IMR-90 (cell line): ENCODE results near the gene ADTRP. TPM values are rescaled to one million over a fixed set of nuclear protein-coding genes. Genes with fewer than 3 reads are reported as not detected.
A peak's percentile ranks its signal among the peaks of the same experiment; 100 is the strongest.

Experiments used
- ATAC-seq: fragments of 200-7000 bp; cut with Tn5 transposase; 2 replicates; pipeline ENCODE4 v1.9.1; 2020; ENCODE audit warnings: low read depth, mild to moderate bottlenecking, moderate library complexity
- BruUV-seq: library from RNA; stranded (reverse); fragments of 400-500 nt; replicated peaks from 2 replicates; lab custom pipeline; 2021; lab: Mats Ljungman, UMichigan
- CTCF ChIA-PET: fragments of 300-600 bp; formaldehyde crosslinking; extraction: SDS; loops from one replicate; lab custom pipeline; 2021; ENCODE audit warnings: antibody characterized with exemption; lab: Yijun Ruan, JAX
- POLR2A ChIA-PET: fragments of 300-600 bp; sonication (Branson Sonifier 250); formaldehyde crosslinking; loops from one replicate; lab custom pipeline; 2022; ENCODE audit warnings: antibody characterized with exemption; ENCODE audit not compliant: unreplicated experiment; lab: Charles Lee
- DNase-seq: peaks from one replicate; pipeline ENCODE4 v3.0.0; 2013
- H2AFZ ChIP-seq: replicated peaks from 2 replicates; pipeline ENCODE3; 2013; ENCODE audit warnings: low read length, mild to moderate bottlenecking; ENCODE audit not compliant: poor library complexity
- H2AK5ac ChIP-seq: 2 replicates; pipeline ENCODE4 v1.6.1; 2013; ENCODE audit warnings: low read depth, low read length, inconsistent platforms
- H2AK9ac ChIP-seq: replicated peaks from 2 replicates; pipeline ENCODE3; 2013; ENCODE audit warnings: mild to moderate bottlenecking, low read depth, low read length, moderate library complexity; ENCODE audit not compliant: poor library complexity
- H2BK120ac ChIP-seq: 2 replicates; pipeline ENCODE4 v1.6.1; 2013; ENCODE audit warnings: low read depth, low read length, inconsistent platforms
- H2BK15ac ChIP-seq: 3 replicates; pipeline ENCODE4 v1.6.1; 2013; ENCODE audit warnings: low read depth, low read length, inconsistent platforms
- H2BK20ac ChIP-seq: 2 replicates; pipeline ENCODE4 v1.6.1; 2013; ENCODE audit warnings: low read depth, mild to moderate bottlenecking, inconsistent platforms, low read length, moderate library complexity
- H2BK5ac ChIP-seq: 2 replicates; pipeline ENCODE4 v1.6.1; 2013; ENCODE audit warnings: mild to moderate bottlenecking, low read depth, low read length, inconsistent platforms; ENCODE audit not compliant: poor library complexity, severe bottlenecking
- H3K14ac ChIP-seq: replicated peaks from 2 replicates; pipeline ENCODE4 v1.6.1; 2013; ENCODE audit warnings: low read depth, low read length, inconsistent platforms
- H3K18ac ChIP-seq: 2 replicates; pipeline ENCODE4 v1.6.1; 2013; ENCODE audit warnings: low read depth, low read length, control low read depth
- H3K23ac ChIP-seq: 2 replicates; pipeline ENCODE4 v1.6.1; 2013; ENCODE audit warnings: low read depth, low read length, inconsistent platforms
- H3K27ac ChIP-seq: 2 replicates; pipeline ENCODE4 v1.5.1; 2013; ENCODE audit warnings: mild to moderate bottlenecking, control low read depth, low read length; ENCODE audit not compliant: insufficient read depth
- H3K27me3 ChIP-seq: 2 replicates; pipeline ENCODE4 v1.6.1; 2013; ENCODE audit warnings: low read length; ENCODE audit not compliant: control insufficient read depth, insufficient read depth
- H3K36me3 ChIP-seq: 2 replicates; pipeline ENCODE4 v1.6.1; 2013; ENCODE audit warnings: low read length, mixed read lengths; ENCODE audit not compliant: control insufficient read depth, insufficient read depth
- H3K4ac ChIP-seq: 2 replicates; pipeline ENCODE4 v1.6.1; 2013; ENCODE audit warnings: low read depth, low read length, inconsistent platforms
- H3K4me1 ChIP-seq: 2 replicates; pipeline ENCODE4 v1.6.1; 2013; ENCODE audit warnings: low read length, mixed read lengths; ENCODE audit not compliant: control insufficient read depth, insufficient read depth
- H3K4me2 ChIP-seq: 2 replicates; pipeline ENCODE4 v1.6.1; 2013; ENCODE audit warnings: low read depth, mild to moderate bottlenecking, control low read depth, low read length, moderate library complexity
- H3K4me3 ChIP-seq: 2 replicates; pipeline ENCODE4 v1.5.1; 2013; ENCODE audit warnings: low read depth, mild to moderate bottlenecking, control low read depth, low read length, moderate library complexity; ENCODE audit not compliant: insufficient read depth
- H3K56ac ChIP-seq: 2 replicates; pipeline ENCODE4 v1.6.1; 2013; ENCODE audit warnings: low read length, inconsistent platforms; ENCODE audit not compliant: insufficient read depth; ENCODE audit errors: extremely low read depth
- H3K79me1 ChIP-seq, 2 experiments: 2 replicates each; pipeline ENCODE4 v1.6.1; 2013; ENCODE audit warnings: low read length in 2 of 2, inconsistent platforms in 1 of 2, low read depth in 1 of 2
- H3K9ac ChIP-seq: 2 replicates; pipeline ENCODE4 v1.6.1; 2013; ENCODE audit warnings: low read depth, low read length, control low read depth
- H3K9me1 ChIP-seq: 2 replicates; pipeline ENCODE4 v1.6.1; 2013; ENCODE audit warnings: low read length, inconsistent platforms; ENCODE audit not compliant: insufficient read depth
- H3K9me3 ChIP-seq: 2 replicates; pipeline ENCODE4 v1.6.1; 2013; ENCODE audit warnings: low read length; ENCODE audit not compliant: control insufficient read depth, insufficient read depth
- H4K20me1 ChIP-seq: 2 replicates; pipeline ENCODE4 v1.6.1; 2013; ENCODE audit warnings: low read length, inconsistent platforms; ENCODE audit not compliant: insufficient read depth
- H4K5ac ChIP-seq: 2 replicates; pipeline ENCODE4 v1.6.1; 2013; ENCODE audit warnings: mild to moderate bottlenecking, low read depth, low read length, control low read depth
- H4K8ac ChIP-seq, 2 experiments: 2 replicates each; pipeline ENCODE4 v1.6.1; 2013; ENCODE audit warnings: low read depth in 2 of 2, low read length in 2 of 2, control low read depth in 1 of 2, inconsistent platforms in 1 of 2
- H4K91ac ChIP-seq: 2 replicates; pipeline ENCODE4 v1.6.1; 2013; ENCODE audit warnings: low read depth, low read length, inconsistent platforms; ENCODE audit not compliant: insufficient read depth
- BHLHE40 ChIP-seq: fragments of 150-350 bp; IDR thresholded peaks from 2 replicates; pipeline ENCODE4 v1.6.1; 2016; ENCODE audit warnings: mild to moderate bottlenecking, low read depth, low read length
- CEBPB ChIP-seq: IDR thresholded peaks from 2 replicates; pipeline ENCODE4 v1.6.1; 2012; ENCODE audit warnings: low read depth, low read length, improper control_type of control experiment
- CHD1 ChIP-seq: IDR thresholded peaks from 2 replicates; pipeline ENCODE4 v1.6.1; 2012; ENCODE audit warnings: low read depth, low read length, improper control_type of control experiment
- CTCF ChIP-seq: conservative IDR thresholded peaks from 2 replicates; pipeline ENCODE4 v1.5.1; 2012; ENCODE audit warnings: mild to moderate bottlenecking, low read depth, low read length, improper control_type of control experiment
- FOS ChIP-seq: fragments of 150-350 bp; IDR thresholded peaks from 2 replicates; pipeline ENCODE4 v1.6.1; 2016; ENCODE audit warnings: low read depth, low read length
- MAFK ChIP-seq: IDR thresholded peaks from 2 replicates; pipeline ENCODE4 v1.6.1; 2012; ENCODE audit warnings: low read depth, low read length, improper control_type of control experiment
- MAZ ChIP-seq: IDR thresholded peaks from 2 replicates; pipeline ENCODE4 v1.6.1; 2012; ENCODE audit warnings: low read depth, mild to moderate bottlenecking, low read length, improper control_type of control experiment, moderate library complexity, borderline replicate concordance
- MXI1 ChIP-seq: IDR thresholded peaks from 2 replicates; pipeline ENCODE4 v1.6.1; 2012; ENCODE audit warnings: low read depth, mild to moderate bottlenecking, low read length, moderate library complexity, borderline replicate concordance
- NFE2L2 ChIP-seq: fragments of 150-350 bp; IDR thresholded peaks from 2 replicates; pipeline ENCODE4 v1.6.1; 2016; ENCODE audit warnings: low read depth, mild to moderate bottlenecking, low read length
- POLR2A ChIP-seq: IDR thresholded peaks from 2 replicates; pipeline ENCODE4 v1.6.1; 2012; ENCODE audit warnings: mild to moderate bottlenecking, low read depth, low read length
- RAD21 ChIP-seq: IDR thresholded peaks from 2 replicates; pipeline ENCODE4 v1.6.1; 2012; ENCODE audit warnings: low read length, improper control_type of control experiment
- RCOR1 ChIP-seq: IDR thresholded peaks from 2 replicates; pipeline ENCODE4 v1.6.1; 2012; ENCODE audit warnings: mild to moderate bottlenecking, low read length, improper control_type of control experiment; ENCODE audit not compliant: insufficient replicate concordance
- RFX5 ChIP-seq: IDR thresholded peaks from 2 replicates; pipeline ENCODE4 v1.8.0; 2012; ENCODE audit warnings: low read depth, mild to moderate bottlenecking, low read length, moderate library complexity
- SMC3 ChIP-seq: fragments of 150-350 bp; IDR thresholded peaks from 2 replicates; pipeline ENCODE4 v1.6.1; 2016; ENCODE audit warnings: low read depth, mild to moderate bottlenecking, antibody characterized with exemption, low read length, moderate library complexity
- USF2 ChIP-seq: fragments of 150-350 bp; IDR thresholded peaks from 2 replicates; pipeline ENCODE4 v1.6.1; 2017; ENCODE audit warnings: mild to moderate bottlenecking, antibody characterized with exemption, low read length, low read depth
- WGBS, 2 experiments: methylation state at CpG; one replicate each; pipeline versions ENCODE4 v1.1.5 to v1.1.7; 2013; ENCODE audit warnings: missing lambda C conversion rate in 2 of 2; ENCODE audit not compliant: insufficient read length in 1 of 2; ENCODE audit errors: extremely low coverage in 2 of 2; 5-methylcytosine and 5-hydroxymethylcytosine counted together
- dilution Hi-C: fragments of 300-500 bp; cut with HindIII; formaldehyde crosslinking; loops from one replicate; pipeline ENCODE4 v1.14.3; 2018; ENCODE audit warnings: low sequenced_read_pairs; ENCODE audit not compliant: unreplicated experiment
- in situ Hi-C: fragments of 300-500 bp; cut with MboI; formaldehyde crosslinking; loops from 3 replicates; pipeline ENCODE4 v1.14.3; 2019; ENCODE audit warnings: low sequenced_read_pairs, inconsistent platforms, mixed read lengths
- intact Hi-C: fragments of 100-400 bp; cut with micrococcal nuclease; formaldehyde crosslinking; loops from 2 replicates; pipeline ENCODE4 v1.10.0; 2022
- polyA plus RNA-seq, 3 experiments: library from polyadenylated mRNA; depleted of rRNA; stranded (reverse); fragments of >200 nt; gene quantifications; 2 replicates each; pipeline ENCODE4 v1.2.3, GENCODE V29; 2012; ENCODE audit warnings: low replicate concordance in 1 of 3
- total RNA-seq: library from RNA; depleted of rRNA; stranded (reverse); fragments of >200 nt; gene quantifications from 2 replicates; pipeline ENCODE4 v1.2.3, GENCODE V29; 2012

Gene ADTRP
- total and polyA plus RNA-seq, 2 of the 4 experiments (the other 2 are of a cell fraction): 0.50 to 0.72 TPM

- Histone ChIP-seq H3K9me1 (peaks cover 17% of the 10 kb centered on the region), H3K18ac (peak overlapping the region; percentile 83), H2BK20ac (peak overlapping the region; percentile 96), H2AK5ac (peak overlapping the region; percentile 45; the same call in 1 of the 2 replicates), H3K56ac (peak overlapping the region; percentile 70), H2BK15ac (peak overlapping the region; percentile 52; the same call in 2 of the 3 replicates), H3K79me1 (no peaks in the 10 kb centered on the region; a peak in 1 of 4 replicates), H4K5ac (peak overlapping the region; percentile 30), H2AFZ (no peak overlapping the region), H3K9ac (peak overlapping the region; percentile 43; the same call in 1 of the 2 replicates), H3K4me3 (no peak overlapping the region), H3K36me3 (no peaks in the 10 kb centered on the region), H4K91ac (peak overlapping the region; percentile 84), H2BK120ac (peak overlapping the region; percentile 95), H3K9me3 (no peaks in the 10 kb centered on the region), H2AK9ac (no peak overlapping the region), H3K14ac (peak overlapping the region; percentile 78), H3K4me1 (peaks cover 32% of the 10 kb centered on the region), H3K23ac (peak overlapping the region; percentile 89), H2BK5ac (peak overlapping the region; percentile 83), H3K27me3 (no peaks in the 10 kb centered on the region), H3K4me2 (peak overlapping the region; percentile 15), H3K27ac (peak overlapping the region; percentile 74), H4K20me1 (no peaks in the 10 kb centered on the region), H3K4ac (peak overlapping the region; percentile 89), H4K8ac (peak overlapping the region; percentile 0 to 54; a peak in 3 of 4 replicates)
- POLR2A ChIA-PET: no interaction called here
- CTCF ChIA-PET: no interaction called here
- DNase-seq: peak; percentile 98
- peak; percentile 75 for ATAC-seq
- in situ Hi-C loops: no loop called here
- no TSS peak for BruUV-seq
- dilution Hi-C loops: no loop called here
- 70% methylated on average over 2 of the region's 8 CpGs; no CpG with 5 or more reads in 1 of the 2 experiments for WGBS, 2 experiments
- intact Hi-C loops: loop anchor here (1.0 to 5.0 kb wide), 5 partner anchors 50 to 525 kb away; partner anchors contain the start of gene EDN1
- TF ChIP-seq RCOR1 (peak; percentile 59), USF2 (peak; percentile 42; the same call in 1 of the 2 replicates), POLR2A (no peak; the same call in 1 of the 2 replicates), CEBPB (no peak; the same call in 1 of the 2 replicates), BHLHE40 (peak; percentile 92), CHD1 (no peak), CTCF (no peak), MXI1 (peak; percentile 89; the same call in 1 of the 2 replicates), RFX5 (no peak), FOS (peak; percentile 94), SMC3 (no peak), MAZ (no peak), MAFK (peak; percentile 53), NFE2L2 (no peak), RAD21 (peak; percentile 8; the same call in 1 of the 2 replicates)
These were observed 11.8 kb downstream of the ADTRP start for GRCh38 chr6:11766589-11767450.
